Breast epithelium (tissue), 4 donors: ENCODE results near the gene PIF1. TPM values are rescaled to one million over a fixed set of nuclear protein-coding genes. Genes with fewer than 3 reads are reported as not detected.
A peak's percentile ranks its signal among the peaks of the same experiment; 100 is the strongest.

Source experiments
- DNase-seq, 2 donors: peaks; one replicate each; pipeline ENCODE4 v3.0.0-alpha.2; 2019; ENCODE audit warnings: low spot score in 2 of 2
- H3K27ac ChIP-seq, 2 donors: fragments of 200-600 bp; sonication (generic) in 1 of 2; one replicate each; pipeline ENCODE4 v1.5.1; 2016 to 2019; ENCODE audit warnings: mild to moderate bottlenecking in 1 of 2
- H3K27me3 ChIP-seq, 2 donors: fragments of 200-600 bp; sonication (generic) in 1 of 2; one replicate each; pipeline versions ENCODE4 v1.5.1 to v1.6.0; 2017 to 2019; ENCODE audit warnings: control low read depth in 1 of 2, mild to moderate bottlenecking in 1 of 2
- H3K36me3 ChIP-seq: fragments of 200-600 bp; one replicate; pipeline ENCODE4 v1.5.1; 2019
- H3K4me1 ChIP-seq, 2 donors: fragments of 200-600 bp; sonication (generic); one replicate each; pipeline ENCODE4 v1.5.1; 2016 to 2019; ENCODE audit warnings: control low read depth in 1 of 2
- H3K4me3 ChIP-seq, 3 donors: fragments of 200-600 bp; sonication (generic); 1 replicate in 2 of 3; 2 replicates in 1 of 3; pipeline ENCODE4 v1.5.1; 2016 to 2019; ENCODE audit warnings: mild to moderate bottlenecking in 3 of 3, moderate library complexity in 2 of 3
- H3K9me3 ChIP-seq, 2 donors: fragments of 200-600 bp; sonication (generic) in 1 of 2; one replicate each; pipeline ENCODE4 v1.5.1; 2016 to 2019; ENCODE audit warnings: control low read depth in 1 of 2
- CTCF ChIP-seq, 3 donors: fragments of 450-650 bp; IDR thresholded peaks; one replicate each; pipeline ENCODE4 v1.5.1; 2016 to 2017; ENCODE audit warnings: antibody characterized with exemption in 3 of 3, mild to moderate bottlenecking in 3 of 3, moderate library complexity in 3 of 3
- POLR2A ChIP-seq: fragments of 450-650 bp; IDR thresholded peaks from one replicate; pipeline ENCODE4 v1.6.1; 2016; ENCODE audit warnings: antibody characterized with exemption, mild to moderate bottlenecking, moderate library complexity
- POLR2AphosphoS5 ChIP-seq, 3 donors: sonication (generic); formaldehyde crosslinking; IDR thresholded peaks; one replicate each; pipeline ENCODE4 v1.6.1; 2017; ENCODE audit warnings: antibody characterized with exemption in 3 of 3
- intact Hi-C: fragments of 100-400 bp; cut with DNase I; formaldehyde crosslinking; loops from one replicate; pipeline ENCODE4 v1.15.1; 2023; ENCODE audit warnings: low total_unique reads
- total RNA-seq, 3 donors: library from RNA; depleted of rRNA; stranded (reverse); fragments of >200 nt; gene quantifications; one replicate each; pipeline ENCODE4 v1.1.0, GENCODE V29; 2016

Gene PIF1
- 1 to 10 TPM in 1 of 3 donors, under 1 TPM in 2; 0.44 to 1.3 (median 0.66) TPM for total RNA-seq

- Histone ChIP-seq H3K27ac (peak within 1 kb of the TSS; percentile 36 to 78), H3K4me3 (peak within 1 kb of the TSS; percentile 31 to 68 (median 56)), H3K27me3 (no peaks in the 10 kb centered on the region), H3K9me3 (no peaks in the 10 kb centered on the region), H3K4me1 (peaks cover 7 to 12% of the 10 kb centered on the region in 2 donors), H3K36me3 (no peaks in the 10 kb centered on the region)
- intact Hi-C loops: loop anchor here (10.0 kb wide), 1 partner anchor 141 kb away; no protein-coding TSS in a partner anchor
- peak; percentile 81 to 92 for DNase-seq
- TF ChIP-seq POLR2A (peak; percentile 21), POLR2AphosphoS5 (IDR thresholded peaks at IDR 0.05) (peak; percentile 28 to 70 (median 51)), CTCF (IDR thresholded peaks at IDR 0.05) (no peak)
Observed at GRCh38 chr15:64825431-64826294, at the start of gene PIF1. PIF1 (minus strand) TSS chr15:64825647; CDS start chr15:64824335, 1,312 bp downstream.

- no peaks in the 10 kb centered on the region for H3K27me3 ChIP-seq
- H3K27ac ChIP-seq: peak overlapping the region in 1 of 2 donors; percentile 12
- TF ChIP-seq POLR2AphosphoS5 (IDR thresholded peaks at IDR 0.05): no peak
- TF ChIP-seq POLR2A: no peak
- no peak for TF ChIP-seq CTCF (IDR thresholded peaks at IDR 0.05)
- H3K9me3 ChIP-seq: no peaks in the 10 kb centered on the region
- H3K4me1 ChIP-seq: no peaks in the 10 kb centered on the region
- H3K36me3 ChIP-seq: no peaks in the 10 kb centered on the region
- DNase-seq: no peak
- intact Hi-C loops: no loop called here
- no peak overlapping the region for H3K4me3 ChIP-seq
Observed at GRCh38 chr15:64870353-64870752, 44.9 kb upstream of the PIF1 start.

- Histone ChIP-seq H3K4me1 (no peaks in the 10 kb centered on the region), H3K9me3 (no peaks in the 10 kb centered on the region), H3K27ac (no peak overlapping the region), H3K27me3 (no peaks in the 10 kb centered on the region), H3K36me3 (no peaks in the 10 kb centered on the region), H3K4me3 (no peak overlapping the region)
- no peak for TF ChIP-seq CTCF (IDR thresholded peaks at IDR 0.05)
- TF ChIP-seq POLR2A: no peak
- no peak for TF ChIP-seq POLR2AphosphoS5 (IDR thresholded peaks at IDR 0.05)
- no peak for DNase-seq
- intact Hi-C loops: no loop called here
Observed at GRCh38 chr15:64869501-64869900, 44.1 kb upstream of the PIF1 start.

GRCh38 chr15:64865998-64866520, 40.6 kb upstream of the PIF1 start:
- peak overlapping the region in 1 of 2 donors; percentile 32 for H3K27ac ChIP-seq
- TF ChIP-seq POLR2A: no peak
- no peak for TF ChIP-seq CTCF (IDR thresholded peaks at IDR 0.05)
- no peak for TF ChIP-seq POLR2AphosphoS5 (IDR thresholded peaks at IDR 0.05)
- DNase-seq: no peak
- no peaks in the 10 kb centered on the region for H3K36me3 ChIP-seq
- H3K27me3 ChIP-seq: no peaks in the 10 kb centered on the region
- H3K4me3 ChIP-seq: no peak overlapping the region
- intact Hi-C loops: no loop called here
- H3K4me1 ChIP-seq: no peaks in the 10 kb centered on the region
- no peaks in the 10 kb centered on the region for H3K9me3 ChIP-seq
